NCI-H446 treated with DMSO at 0.1 percent for 48 hours (cell line): ENCODE measurements around the gene MBOAT7.

Source experiments
- DNase-seq: peaks from one replicate; lab custom pipeline; 2025; lab: John Stamatoyannopoulos, UW

The MBOAT7 gene

GRCh38 chr19:54138489-54139256, 50.7 kb downstream of the MBOAT7 start:
- DNase-seq = no peak

- DNase-seq = no peak
Measured at GRCh38 chr19:54137699-54138488, 51.5 kb downstream of the MBOAT7 start, which contains the start of gene CNOT3. Gene CNOT3, plus strand, starts transcription at chr19:54137762. Its CDS starts 5,217 bp downstream, at chr19:54142979.

- peak; percentile 100 for DNase-seq
Measured at GRCh38 chr19:54136864-54137698, 52.3 kb downstream of the MBOAT7 start.

- no peak for DNase-seq
Measured at GRCh38 chr19:54136086-54136863, 53.1 kb downstream of the MBOAT7 start.

- no peak for DNase-seq
Measured at GRCh38 chr19:54133957-54134590, 55.3 kb downstream of the MBOAT7 start.

- DNase-seq = no peak
Measured at GRCh38 chr19:54133312-54133956, 55.9 kb downstream of the MBOAT7 start.

GRCh38 chr19:54129617-54129996, 59.8 kb downstream of the MBOAT7 start:
- DNase-seq = no peak

GRCh38 chr19:54128796-54129616, 60.4 kb downstream of the MBOAT7 start:
- DNase-seq = no peak

- no peak for DNase-seq
Measured at GRCh38 chr19:54128441-54128725, 61.0 kb downstream of the MBOAT7 start.

GRCh38 chr19:54127688-54128440, 61.5 kb downstream of the MBOAT7 start:
- no peak for DNase-seq

- DNase-seq = no peak
Measured at GRCh38 chr19:54125713-54126112, 63.7 kb downstream of the MBOAT7 start.

GRCh38 chr19:54124393-54124792, 65.0 kb downstream of the MBOAT7 start:
- no peak for DNase-seq

- no peak for DNase-seq
Measured at GRCh38 chr19:54123682-54124081, 65.7 kb downstream of the MBOAT7 start.
